Activated naive CD4-positive, alpha-beta T cell treated with anti-CD3 and anti-CD28 coated beads, Interleukin-2, amount 10 ng/mL, durations not matched to agents 7 days and 5 days (primary cell): ENCODE data around the gene PILRA.
"Not testable (repeated sequence)": the region's sequence is repeated elsewhere in the genome, so short reads cannot be mapped to it uniquely, and the experiment has no call there.

Experiments used
- CTCF ChIA-PET: fragments of 350-600 bp; sonication (Branson Sonifier 250); formaldehyde crosslinking; loops from one replicate; lab custom pipeline; 2021; ENCODE audit warnings: antibody characterized with exemption; lab: Charles Lee
- DNase-seq: peaks from one replicate; pipeline ENCODE4 v3.0.0-alpha.2; 2020
- H3K27ac Mint-ChIP-seq: one replicate; pipeline ENCODE4 v1.8.0; 2021; ENCODE audit warnings: mild to moderate bottlenecking, moderate library complexity, mixed read lengths
- H3K27me3 Mint-ChIP-seq: one replicate; pipeline ENCODE4 v1.8.0; 2021; ENCODE audit warnings: mild to moderate bottlenecking, mixed read lengths
- H3K36me3 Mint-ChIP-seq: one replicate; pipeline ENCODE4 v1.8.0; 2021; ENCODE audit warnings: mixed read lengths
- H3K4me1 Mint-ChIP-seq: one replicate; pipeline ENCODE4 v1.8.0; 2021; ENCODE audit warnings: mixed read lengths
- H3K4me3 Mint-ChIP-seq: one replicate; pipeline ENCODE4 v1.8.0; 2021; ENCODE audit warnings: mild to moderate bottlenecking, moderate library complexity, mixed read lengths
- H3K9me3 Mint-ChIP-seq: one replicate; pipeline ENCODE4 v1.8.0; 2021; ENCODE audit warnings: mixed read lengths

Gene PILRA

DNA sequence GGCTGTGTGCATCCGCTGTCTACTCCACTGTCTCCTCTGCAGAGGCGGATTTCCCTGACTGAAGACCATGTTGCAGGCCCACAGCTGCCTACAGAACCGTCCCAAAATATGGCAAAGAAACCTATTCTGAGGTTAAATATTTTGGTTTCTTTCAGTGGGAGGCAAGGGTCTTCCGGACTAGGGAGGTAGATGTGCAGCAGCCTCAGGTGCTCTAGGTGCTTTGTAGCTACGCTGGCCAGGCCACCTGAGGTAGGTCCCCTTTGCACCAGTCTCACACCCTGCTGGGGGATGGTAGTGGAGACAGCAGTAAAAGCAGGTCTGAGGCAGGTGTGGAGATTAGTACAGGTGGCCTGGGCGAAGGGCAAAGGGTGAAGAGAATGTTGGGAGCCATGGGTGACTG lies 23.5 kb upstream of the PILRA start:
- H3K4me1 Mint-ChIP-seq: peaks cover 42% of the 10 kb centered on the region

DNA sequence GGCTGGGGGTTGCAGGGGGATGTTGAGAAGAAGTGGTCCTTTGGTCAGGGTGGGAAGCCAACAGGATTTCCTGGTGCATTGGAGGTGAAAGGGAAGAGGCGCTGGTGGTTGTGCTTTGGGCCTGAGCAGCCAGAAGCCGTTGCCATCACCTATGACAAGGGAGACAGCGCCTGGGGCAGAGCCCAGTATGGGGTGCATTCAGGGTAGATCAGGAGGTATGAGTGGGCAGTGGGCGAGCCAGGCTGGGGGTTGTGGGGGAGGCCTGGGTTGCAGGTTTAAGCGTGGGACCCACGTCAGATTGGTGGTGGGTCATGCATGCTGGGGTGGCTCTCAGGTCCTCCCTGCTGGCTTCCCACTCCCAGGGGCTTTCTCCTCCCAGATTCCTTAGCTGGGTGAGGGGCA lies 21.6 kb upstream of the PILRA start:
- DNase-seq: no peak
- Mint-ChIP-seq H3K27me3 (no peaks in the 10 kb centered on the region), H3K27ac (peak overlapping the region; percentile 81), H3K36me3 (peaks cover 55% of the 10 kb centered on the region), H3K4me3 (peak overlapping the region; percentile 26), H3K9me3 (no peaks in the 10 kb centered on the region), H3K4me1 (peaks cover 37% of the 10 kb centered on the region)
- CTCF ChIA-PET: no interaction called here

More for the DNA sequence above, 23.5 kb upstream of the PILRA start:
- Mint-ChIP-seq H3K27me3 (no peaks in the 10 kb centered on the region), H3K36me3 (peaks cover 53% of the 10 kb centered on the region), H3K4me3 (no peak overlapping the region), H3K9me3 (no peaks in the 10 kb centered on the region), H3K27ac (peak overlapping the region; percentile 72)
- no peak for DNase-seq
- CTCF ChIA-PET: no interaction called here

DNA sequence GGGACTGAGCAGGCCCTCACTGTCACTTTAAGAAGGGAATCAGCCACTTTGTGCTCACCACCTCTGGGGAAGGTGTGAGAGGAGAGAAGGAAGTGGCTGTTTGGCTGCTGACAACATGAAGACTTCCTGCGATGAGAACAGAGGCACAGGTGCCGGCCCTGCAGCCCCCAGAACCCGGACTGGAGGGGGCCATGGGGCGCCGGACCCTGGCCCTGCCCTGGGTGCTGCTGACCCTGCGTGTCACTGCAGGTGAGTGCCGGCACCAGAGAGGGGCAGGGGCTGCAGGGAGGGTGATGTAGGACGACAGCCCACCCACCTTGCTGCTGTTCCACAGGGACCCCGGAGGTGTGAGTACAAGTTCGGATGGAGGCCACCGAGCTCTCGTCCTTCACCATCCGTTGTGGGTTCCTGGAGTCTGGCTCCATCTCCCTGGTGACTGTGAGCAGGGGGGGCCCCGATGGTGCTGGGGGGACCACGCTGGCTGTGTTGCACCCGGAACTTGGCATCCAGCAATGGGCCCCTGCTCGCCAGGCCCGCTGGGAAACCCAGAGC lies 21.0 kb upstream of the PILRA start:
- Mint-ChIP-seq H3K4me1 (peaks cover 37% of the 10 kb centered on the region), H3K27ac (peak overlapping the region; percentile 80), H3K36me3 (peaks cover 49% of the 10 kb centered on the region)
- DNase-seq, CTCF ChIA-PET, H3K9me3 Mint-ChIP-seq, H3K27me3 Mint-ChIP-seq, H3K4me3 Mint-ChIP-seq: not testable (repeated sequence)

DNA sequence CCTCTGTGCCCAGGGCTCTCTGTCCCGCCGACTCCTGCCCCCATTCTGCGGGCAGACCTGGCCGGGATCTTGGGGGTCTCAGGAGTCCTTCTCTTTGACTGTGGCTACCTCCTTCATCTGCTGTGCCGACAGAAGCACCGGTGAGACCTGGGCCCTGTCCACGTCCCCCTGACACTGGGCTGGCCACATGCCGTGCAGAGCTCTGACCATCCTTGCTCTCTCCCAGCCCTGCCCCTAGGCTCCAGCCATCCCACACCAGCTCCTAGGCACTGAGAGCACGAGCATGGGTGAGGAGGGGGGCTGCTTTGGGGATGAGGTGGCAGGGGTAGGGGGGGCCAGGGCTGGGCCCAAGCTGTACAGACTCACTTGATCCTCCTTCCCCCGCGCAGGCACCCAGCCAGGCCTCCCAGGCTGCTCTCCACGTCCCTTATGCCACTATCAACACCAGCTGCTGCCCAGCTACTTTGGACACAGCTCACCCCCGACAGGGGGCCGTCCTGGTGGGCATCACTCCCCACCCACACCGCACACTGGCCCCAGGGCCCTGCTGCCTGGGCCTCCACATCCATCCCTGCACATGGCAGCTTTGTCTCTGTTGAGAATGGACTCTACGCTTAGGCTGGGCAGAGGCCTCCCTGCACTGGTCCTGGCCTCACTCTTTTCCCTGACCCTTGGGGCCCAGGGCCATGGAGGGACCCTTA lies 20.2 kb upstream of the PILRA start:
- Mint-ChIP-seq H3K4me1 (peaks cover 37% of the 10 kb centered on the region), H3K4me3 (no peak overlapping the region), H3K9me3 (no peaks in the 10 kb centered on the region), H3K27me3 (no peaks in the 10 kb centered on the region), H3K36me3 (peaks cover 43% of the 10 kb centered on the region), H3K27ac (peak overlapping the region; percentile 84)
- CTCF ChIA-PET: interaction anchor here (1.0 to 1.2 kb wide), 2 partner anchors 54 to 57 kb away, joined by 3 to 4 read pairs; no protein-coding TSS in a partner anchor
- DNase-seq: no peak

DNA sequence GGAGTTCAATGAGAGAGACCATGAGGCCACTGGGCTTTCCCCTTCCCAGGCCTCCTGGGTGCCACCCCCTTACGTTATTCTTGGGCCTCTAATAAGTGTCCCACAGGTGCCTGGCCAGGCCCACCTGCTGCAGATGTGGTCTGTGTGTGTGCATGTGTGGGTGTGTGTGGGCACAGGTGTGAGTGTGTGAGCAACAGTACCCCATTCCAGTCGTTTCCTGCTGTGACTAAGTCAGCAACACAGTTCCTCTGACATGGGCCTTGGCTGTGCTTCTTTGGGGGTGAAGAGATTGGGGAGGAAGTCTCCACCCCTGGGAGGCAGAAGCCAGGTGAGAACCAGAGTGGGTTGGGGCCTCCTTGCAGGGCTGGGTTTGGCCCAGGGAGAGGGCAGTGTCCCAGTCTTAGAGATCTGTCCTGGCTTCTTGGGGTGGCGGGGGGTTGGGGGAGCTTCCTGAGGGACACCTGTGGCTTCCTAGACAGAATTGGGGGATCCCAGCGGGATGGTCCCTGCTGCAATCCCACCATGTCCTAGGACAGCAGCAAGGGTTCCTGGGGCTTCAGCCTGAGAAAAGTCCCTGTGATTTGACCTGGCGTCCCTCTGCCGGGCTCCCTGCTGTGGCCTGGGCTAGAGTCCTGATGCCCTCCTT lies 19.5 kb upstream of the PILRA start:
- Mint-ChIP-seq H3K4me3 (no peak overlapping the region), H3K36me3 (peaks cover 40% of the 10 kb centered on the region), H3K4me1 (peaks cover 37% of the 10 kb centered on the region), H3K27me3 (no peaks in the 10 kb centered on the region), H3K9me3 (no peaks in the 10 kb centered on the region), H3K27ac (peak overlapping the region; percentile 84)
- CTCF ChIA-PET: interaction anchor here (1.0 to 1.2 kb wide), 2 partner anchors 54 to 56 kb away, joined by 3 to 4 read pairs; no protein-coding TSS in a partner anchor
- DNase-seq: no peak

DNA sequence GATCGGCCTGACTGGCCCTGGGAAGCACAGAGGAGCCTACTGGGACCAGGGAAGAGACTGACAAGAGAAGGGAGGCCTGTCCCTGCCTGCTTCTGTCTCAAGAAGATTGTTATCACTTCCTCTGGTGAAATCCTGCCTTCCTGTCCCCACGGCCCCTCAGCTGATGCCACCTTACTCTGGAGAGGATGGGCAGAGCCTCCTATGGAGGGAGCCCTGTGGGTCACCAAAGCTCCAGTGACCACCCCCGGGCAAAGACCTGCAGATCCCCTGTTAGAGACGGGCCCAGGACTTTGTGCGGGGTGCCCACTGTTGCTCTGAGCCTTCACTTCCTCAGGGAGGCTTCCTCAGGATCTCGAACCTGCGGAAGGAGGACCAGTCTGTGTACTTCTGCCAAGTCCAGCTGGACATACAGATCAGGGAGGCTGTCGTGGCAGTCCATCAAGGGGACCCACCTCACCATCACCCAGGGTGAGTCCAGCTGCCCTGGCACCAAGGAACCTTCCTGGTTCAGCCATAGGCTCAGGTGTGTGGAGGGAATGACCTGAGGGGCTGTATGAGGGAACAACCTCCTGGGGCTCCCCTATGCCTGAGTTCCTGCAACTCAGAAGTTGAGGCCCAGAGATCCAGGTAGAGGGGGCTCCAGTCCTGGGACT lies 16.7 kb upstream of the PILRA start:
- no peak overlapping the region for H3K27ac Mint-ChIP-seq
- peaks cover 21% of the 10 kb centered on the region for H3K4me1 Mint-ChIP-seq
- H3K9me3 Mint-ChIP-seq: no peaks in the 10 kb centered on the region
- H3K27me3 Mint-ChIP-seq: no peaks in the 10 kb centered on the region
- DNase-seq: no peak
- peaks cover 36% of the 10 kb centered on the region for H3K36me3 Mint-ChIP-seq
- H3K4me3 Mint-ChIP-seq: no peak overlapping the region
- CTCF ChIA-PET: no interaction called here

DNA sequence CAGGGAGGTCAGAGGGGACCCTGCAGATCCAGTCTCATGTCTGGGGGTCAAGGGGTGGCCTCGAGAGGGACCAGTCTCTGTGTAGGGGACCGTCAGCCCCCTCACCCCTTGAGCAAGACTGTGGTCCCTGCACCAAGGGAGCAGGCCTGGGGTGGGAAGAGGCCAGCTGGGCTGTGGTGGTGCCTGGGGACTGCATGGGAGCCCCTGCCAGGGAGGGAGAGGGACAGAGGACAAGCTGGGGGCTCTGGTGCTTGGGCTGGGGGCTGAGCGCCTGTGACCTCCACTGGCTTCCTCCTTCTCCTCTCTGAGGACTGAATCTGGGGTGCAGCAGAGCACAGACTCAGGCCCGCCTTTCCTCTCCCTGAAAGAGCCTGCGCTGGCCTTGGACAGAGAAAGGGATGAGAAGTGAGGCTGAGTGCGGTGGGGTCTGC lies 16.1 kb upstream of the PILRA start:
- H3K4me1 Mint-ChIP-seq: peaks cover 16% of the 10 kb centered on the region
- no peak overlapping the region for H3K27ac Mint-ChIP-seq
- no peaks in the 10 kb centered on the region for H3K9me3 Mint-ChIP-seq
- no peaks in the 10 kb centered on the region for H3K27me3 Mint-ChIP-seq
- no peak for DNase-seq
- CTCF ChIA-PET: no interaction called here
- H3K36me3 Mint-ChIP-seq: peaks cover 40% of the 10 kb centered on the region
- no peak overlapping the region for H3K4me3 Mint-ChIP-seq

DNA sequence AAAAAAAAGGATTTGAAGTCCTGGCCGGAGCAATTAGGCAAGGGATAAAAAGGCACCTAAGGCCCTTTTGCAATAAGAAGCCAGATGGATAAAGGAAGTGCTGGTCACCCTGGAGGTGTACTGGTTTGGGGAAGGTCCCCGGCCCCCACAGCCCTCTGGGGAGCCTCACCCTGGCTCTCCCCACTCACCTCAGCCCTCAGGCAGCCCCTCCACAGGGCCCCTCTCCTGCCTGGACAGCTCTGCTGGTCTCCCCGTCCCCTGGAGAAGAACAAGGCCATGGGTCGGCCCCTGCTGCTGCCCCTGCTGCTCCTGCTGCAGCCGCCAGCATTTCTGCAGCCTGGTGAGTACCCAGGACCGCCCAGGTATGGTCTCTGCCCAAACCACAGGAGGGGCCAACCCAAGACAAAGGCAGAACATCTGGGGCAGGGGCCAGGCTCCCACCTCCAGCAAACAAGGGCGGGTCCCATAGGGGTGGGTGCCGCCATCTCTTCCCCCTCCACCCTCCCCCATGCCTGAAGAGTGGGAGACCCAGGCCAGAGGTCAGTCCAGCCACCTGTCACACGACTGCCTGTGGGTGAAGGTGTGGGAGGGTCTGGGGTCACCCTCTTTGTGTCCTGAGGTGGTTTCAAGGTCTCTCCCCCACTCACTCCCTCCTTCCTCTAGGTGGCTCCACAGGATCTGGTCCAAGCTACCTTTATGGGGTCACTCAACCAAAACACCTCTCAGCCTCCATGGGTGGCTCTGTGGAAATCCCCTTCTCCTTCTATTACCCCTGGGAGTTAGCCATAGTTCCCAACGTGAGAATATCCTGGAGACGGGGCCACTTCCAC lies 15.0 kb upstream of the PILRA start, which contains the start of gene PILRB:
Gene PILRB (plus strand): TSS at position 91 of the 830 bp plus-strand sequence. CDS start 186 bp downstream, at position 277.
- no peak for DNase-seq
- no peak within 1 kb of the TSS for H3K27ac Mint-ChIP-seq
- H3K36me3 Mint-ChIP-seq: peaks cover 49% of the 10 kb centered on the region
- H3K4me1 Mint-ChIP-seq: peaks cover 9% of the 10 kb centered on the region
- CTCF ChIA-PET: interaction anchor here (0.9 to 1.6 kb wide), 2 partner anchors 49 to 225 kb away, joined by 3 to 9 read pairs; no protein-coding TSS in a partner anchor
- H3K27me3 Mint-ChIP-seq: no peaks in the 10 kb centered on the region
- H3K9me3 Mint-ChIP-seq: no peaks in the 10 kb centered on the region
- H3K4me3 Mint-ChIP-seq: no peak within 1 kb of the TSS

DNA sequence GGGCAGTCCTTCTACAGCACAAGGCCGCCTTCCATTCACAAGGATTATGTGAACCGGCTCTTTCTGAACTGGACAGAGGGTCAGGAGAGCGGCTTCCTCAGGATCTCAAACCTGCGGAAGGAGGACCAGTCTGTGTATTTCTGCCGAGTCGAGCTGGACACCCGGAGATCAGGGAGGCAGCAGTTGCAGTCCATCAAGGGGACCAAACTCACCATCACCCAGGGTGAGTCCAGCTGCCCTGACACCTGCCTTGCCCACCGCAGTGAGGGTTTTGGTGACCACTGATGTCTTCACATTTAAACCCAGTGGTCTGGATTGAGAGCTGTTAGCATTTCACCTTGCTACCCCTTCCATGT lies 14.5 kb upstream of the PILRA start:
- no peak overlapping the region for H3K4me3 Mint-ChIP-seq
- peaks cover 49% of the 10 kb centered on the region for H3K36me3 Mint-ChIP-seq
- H3K27me3 Mint-ChIP-seq: no peaks in the 10 kb centered on the region
- H3K9me3 Mint-ChIP-seq: no peaks in the 10 kb centered on the region
- DNase-seq: no peak
- peaks cover 3% of the 10 kb centered on the region for H3K4me1 Mint-ChIP-seq
- CTCF ChIA-PET: interaction anchor here (0.9 to 1.6 kb wide), 2 partner anchors 48 to 226 kb away, joined by 3 to 9 read pairs; no protein-coding TSS in a partner anchor
- no peak overlapping the region for H3K27ac Mint-ChIP-seq

DNA sequence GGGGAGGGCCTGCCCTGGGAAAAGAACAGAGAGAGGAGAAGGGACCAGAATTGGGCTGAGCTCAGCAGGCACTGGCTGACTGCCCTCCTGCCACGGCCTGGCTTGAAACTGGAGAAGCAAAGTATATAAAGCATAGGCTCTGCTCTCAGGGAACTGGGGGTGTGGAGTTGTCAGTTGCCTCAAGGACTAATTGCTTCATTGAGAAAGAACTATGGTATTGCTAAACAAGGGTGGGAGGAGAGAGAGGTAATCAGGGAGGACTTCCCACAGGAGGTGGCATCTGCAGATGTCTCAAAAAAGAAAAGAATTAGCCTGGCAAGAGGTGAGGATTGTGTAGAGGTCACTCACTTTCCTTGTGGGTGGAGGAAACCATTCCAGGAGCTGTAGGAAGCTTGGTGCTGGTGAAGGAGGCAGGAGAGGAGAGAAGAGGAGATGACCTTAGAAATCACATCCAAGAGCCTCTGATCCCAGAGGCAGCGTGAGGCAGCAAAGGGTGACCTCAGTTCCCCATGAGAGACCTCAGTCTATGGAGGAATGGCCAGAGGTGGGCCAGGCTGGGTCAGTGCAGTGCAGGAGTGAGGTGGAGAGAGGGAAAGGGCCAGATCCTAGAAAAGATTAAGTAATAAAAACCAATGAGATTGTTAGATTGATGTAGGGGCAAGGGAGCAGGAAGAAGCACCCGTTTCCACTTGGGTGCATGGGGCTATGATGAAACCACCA lies 13.0 kb upstream of the PILRA start:
- H3K4me1 Mint-ChIP-seq: peaks cover 11% of the 10 kb centered on the region
- no peak overlapping the region for H3K27ac Mint-ChIP-seq
- DNase-seq: no peak
- peaks cover 52% of the 10 kb centered on the region for H3K36me3 Mint-ChIP-seq
- H3K4me3 Mint-ChIP-seq: no peak overlapping the region
- CTCF ChIA-PET: interaction anchor here (1.6 kb wide), 1 partner anchor 47 kb away, joined by 9 read pairs; no protein-coding TSS in a partner anchor
- no peaks in the 10 kb centered on the region for H3K9me3 Mint-ChIP-seq
- H3K27me3 Mint-ChIP-seq: no peaks in the 10 kb centered on the region

DNA sequence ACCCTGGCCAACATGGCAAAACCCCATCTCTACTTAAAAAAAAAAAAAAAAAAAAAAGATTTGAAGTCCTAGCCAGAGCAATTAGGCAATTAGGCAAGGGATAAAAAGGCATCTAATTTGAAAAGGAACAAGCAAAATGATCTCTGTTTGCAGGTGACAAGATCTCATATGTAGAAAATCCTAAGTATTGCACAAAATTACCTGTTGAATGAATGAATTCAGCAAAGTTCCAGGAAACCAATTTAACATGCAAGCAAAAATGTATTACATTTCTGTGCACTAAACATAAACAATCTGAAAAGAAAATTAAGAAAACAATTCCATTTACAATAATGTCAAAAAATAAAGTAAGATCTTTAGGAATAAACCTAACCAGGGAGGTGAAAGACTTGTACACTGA lies 10.2 kb upstream of the PILRA start:
- H3K27ac Mint-ChIP-seq: no peak overlapping the region
- H3K36me3 Mint-ChIP-seq: peaks cover 60% of the 10 kb centered on the region
- no peak for DNase-seq
- no peaks in the 10 kb centered on the region for H3K9me3 Mint-ChIP-seq
- CTCF ChIA-PET: no interaction called here
- H3K27me3 Mint-ChIP-seq: no peaks in the 10 kb centered on the region
- H3K4me1 Mint-ChIP-seq: peaks cover 30% of the 10 kb centered on the region
- H3K4me3 Mint-ChIP-seq: no peak overlapping the region

DNA sequence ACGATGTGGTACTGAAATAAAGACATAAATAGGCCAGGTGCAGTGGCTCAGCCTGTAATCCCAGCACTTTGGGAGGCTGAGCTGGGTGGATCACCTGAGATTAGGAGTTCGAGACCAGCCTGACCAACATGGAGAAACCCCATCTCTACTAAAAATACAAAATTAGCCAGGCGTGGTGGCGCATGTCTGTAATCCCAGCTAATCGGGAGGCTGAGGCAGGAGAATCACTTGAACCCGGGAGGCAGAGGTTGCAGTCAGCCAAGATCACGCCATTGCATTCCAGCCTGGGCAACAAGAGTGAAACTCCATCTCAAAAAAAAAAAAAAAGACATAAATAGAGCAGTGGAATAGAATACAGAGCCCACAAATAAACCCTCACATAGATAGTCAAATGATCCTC lies 9.5 kb upstream of the PILRA start:
- H3K27ac Mint-ChIP-seq, DNase-seq, H3K9me3 Mint-ChIP-seq, CTCF ChIA-PET, H3K4me3 Mint-ChIP-seq, H3K27me3 Mint-ChIP-seq: not testable (repeated sequence)
- peaks cover 60% of the 10 kb centered on the region for H3K36me3 Mint-ChIP-seq
- H3K4me1 Mint-ChIP-seq: peaks cover 30% of the 10 kb centered on the region

DNA sequence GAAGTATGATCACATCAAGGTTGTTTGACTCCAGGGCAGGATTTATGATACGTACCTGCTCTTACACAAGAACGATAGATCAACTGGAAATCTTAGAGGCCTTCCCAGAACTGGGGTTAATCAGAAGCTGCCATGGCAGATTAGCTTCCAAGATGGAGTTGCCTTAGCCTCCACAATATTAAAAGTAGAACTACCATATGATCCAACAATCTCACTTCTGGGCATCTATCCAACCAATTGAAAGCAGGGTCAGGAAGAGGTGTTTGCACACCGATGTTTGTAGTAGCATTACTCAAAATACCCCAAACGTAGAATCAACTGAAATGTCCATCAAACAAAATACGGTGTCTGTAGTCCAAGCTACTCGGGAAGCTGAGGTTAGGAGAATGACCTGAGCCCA lies 8.8 kb upstream of the PILRA start:
- H3K27ac Mint-ChIP-seq: no peak overlapping the region
- no peak for DNase-seq
- CTCF ChIA-PET: no interaction called here
- H3K36me3 Mint-ChIP-seq: peaks cover 56% of the 10 kb centered on the region
- no peaks in the 10 kb centered on the region for H3K27me3 Mint-ChIP-seq
- no peaks in the 10 kb centered on the region for H3K9me3 Mint-ChIP-seq
- H3K4me1 Mint-ChIP-seq: peaks cover 30% of the 10 kb centered on the region
- no peak overlapping the region for H3K4me3 Mint-ChIP-seq
